ENCODE measurements around the gene TP53I3. TPM values are rescaled to one million over a fixed set of nuclear protein-coding genes. Genes with fewer than 3 reads are reported as not detected.

Gene TP53I3
- total RNA-seq, 1 donor from 2014 or later = 51.7 TPM

DNA sequence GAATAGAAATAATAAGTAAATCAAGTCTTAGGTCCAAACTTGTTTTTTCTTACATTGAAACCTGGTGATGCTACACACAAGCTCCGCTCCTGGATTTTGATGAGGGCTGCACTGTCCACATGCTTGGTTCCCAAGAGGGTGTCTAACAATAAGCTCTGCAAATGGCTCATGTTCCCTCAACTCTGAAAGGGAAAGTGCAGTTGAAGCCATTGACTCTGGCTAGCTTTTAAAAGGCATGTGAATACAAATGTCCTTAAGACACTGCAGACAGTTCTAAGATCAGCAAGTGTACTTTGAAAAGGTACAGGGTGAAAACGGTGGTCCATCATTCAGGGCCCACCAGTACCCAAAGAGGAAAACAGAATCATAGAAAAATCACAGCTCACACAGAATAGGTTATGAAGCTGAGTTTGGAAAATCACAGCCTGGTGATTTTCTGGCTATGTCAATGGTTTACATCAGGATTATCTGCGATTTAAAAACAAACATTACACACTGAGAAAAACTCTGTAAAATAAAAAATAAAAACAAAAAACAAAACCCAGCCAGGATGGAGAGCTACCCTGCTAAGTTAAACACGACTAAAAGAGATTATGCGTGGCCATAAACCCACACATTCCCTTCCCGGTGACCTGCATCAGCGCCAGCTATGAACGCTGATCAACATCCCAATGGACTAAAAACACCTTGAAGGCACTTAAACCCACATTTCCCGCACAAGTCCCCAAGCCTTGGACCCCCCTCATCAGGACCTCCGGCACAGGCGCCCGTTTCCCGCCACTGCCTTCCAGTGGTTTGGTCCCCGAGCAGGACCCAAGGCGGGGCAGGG is 37.9 kb upstream of the TP53I3 start:
- Mint-ChIP-seq H3K27ac (ENCODE audit: unreplicated experiment) (peak overlapping the region; percentile 90), H3K9me3 (ENCODE audit: low read depth) (no peaks in the 10 kb centered on the region), H3K4me1 (ENCODE audit: low read depth) (peaks cover 27% of the 10 kb centered on the region), H3K27me3 (ENCODE audit: low read depth) (no peaks in the 10 kb centered on the region), H3K4me3 (ENCODE audit: unreplicated experiment) (peak overlapping the region; percentile 83), H3K36me3 (ENCODE audit: low read depth) (no peaks in the 10 kb centered on the region)
- DNase-seq (ENCODE audit: low spot score) = no peak
- TF ChIP-seq, protein P1, sequence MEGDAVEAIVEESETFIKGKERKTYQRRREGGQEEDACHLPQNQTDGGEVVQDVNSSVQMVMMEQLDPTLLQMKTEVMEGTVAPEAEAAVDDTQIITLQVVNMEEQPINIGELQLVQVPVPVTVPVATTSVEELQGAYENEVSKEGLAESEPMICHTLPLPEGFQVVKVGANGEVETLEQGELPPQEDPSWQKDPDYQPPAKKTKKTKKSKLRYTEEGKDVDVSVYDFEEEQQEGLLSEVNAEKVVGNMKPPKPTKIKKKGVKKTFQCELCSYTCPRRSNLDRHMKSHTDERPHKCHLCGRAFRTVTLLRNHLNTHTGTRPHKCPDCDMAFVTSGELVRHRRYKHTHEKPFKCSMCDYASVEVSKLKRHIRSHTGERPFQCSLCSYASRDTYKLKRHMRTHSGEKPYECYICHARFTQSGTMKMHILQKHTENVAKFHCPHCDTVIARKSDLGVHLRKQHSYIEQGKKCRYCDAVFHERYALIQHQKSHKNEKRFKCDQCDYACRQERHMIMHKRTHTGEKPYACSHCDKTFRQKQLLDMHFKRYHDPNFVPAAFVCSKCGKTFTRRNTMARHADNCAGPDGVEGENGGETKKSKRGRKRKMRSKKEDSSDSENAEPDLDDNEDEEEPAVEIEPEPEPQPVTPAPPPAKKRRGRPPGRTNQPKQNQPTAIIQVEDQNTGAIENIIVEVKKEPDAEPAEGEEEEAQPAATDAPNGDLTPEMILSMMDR (IDR thresholded peaks at IDR 0.05) = no peak

DNA sequence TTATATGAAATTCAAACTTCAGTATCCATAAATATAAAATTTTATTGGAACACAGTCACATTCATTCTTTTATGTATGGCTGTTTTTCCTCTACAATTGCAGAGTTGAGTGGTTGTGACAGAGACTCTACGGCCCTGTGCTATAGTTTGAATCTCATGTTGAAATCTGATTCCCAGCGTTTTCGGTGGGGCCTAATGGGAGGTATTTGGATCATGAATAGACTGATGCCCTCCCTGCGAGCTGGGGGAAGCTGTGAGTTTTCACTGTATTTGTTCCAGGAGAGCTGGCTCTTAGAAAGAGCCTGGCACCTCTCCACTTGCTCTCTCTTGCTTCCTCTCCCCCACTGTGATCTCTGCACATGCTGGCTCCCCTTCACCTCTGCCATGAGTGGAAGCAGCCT is 36.8 kb upstream of the TP53I3 start:
- Mint-ChIP-seq H3K27me3 (ENCODE audit: low read depth) (no peaks in the 10 kb centered on the region), H3K4me1 (ENCODE audit: low read depth) (peaks cover 27% of the 10 kb centered on the region), H3K9me3 (ENCODE audit: low read depth) (no peaks in the 10 kb centered on the region), H3K27ac (ENCODE audit: unreplicated experiment) (no peak overlapping the region), H3K36me3 (ENCODE audit: low read depth) (no peaks in the 10 kb centered on the region), H3K4me3 (ENCODE audit: unreplicated experiment) (no peak overlapping the region)
- TF ChIP-seq, protein P1 (IDR thresholded peaks at IDR 0.05) = no peak
- DNase-seq (ENCODE audit: low spot score) = no peak

GRCh38 chr2:24121066-24121465 is 36.4 kb upstream of the TP53I3 start:
- no peak overlapping the region for H3K27ac Mint-ChIP-seq (ENCODE audit: unreplicated experiment)
- TF ChIP-seq, protein P1 (IDR thresholded peaks at IDR 0.05) = no peak
- H3K4me1 Mint-ChIP-seq (ENCODE audit: low read depth) = peaks cover 27% of the 10 kb centered on the region
- no peaks in the 10 kb centered on the region for H3K27me3 Mint-ChIP-seq (ENCODE audit: low read depth)
- DNase-seq (ENCODE audit: low spot score) = no peak
- H3K4me3 Mint-ChIP-seq (ENCODE audit: unreplicated experiment) = no peak overlapping the region
- H3K9me3 Mint-ChIP-seq (ENCODE audit: low read depth) = no peaks in the 10 kb centered on the region
- H3K36me3 Mint-ChIP-seq (ENCODE audit: low read depth) = no peaks in the 10 kb centered on the region

- Mint-ChIP-seq H3K27ac (ENCODE audit: unreplicated experiment) (no peak overlapping the region), H3K4me1 (ENCODE audit: low read depth) (peaks cover 20% of the 10 kb centered on the region), H3K27me3 (ENCODE audit: low read depth) (no peaks in the 10 kb centered on the region), H3K4me3 (ENCODE audit: unreplicated experiment) (no peak overlapping the region), H3K9me3 (ENCODE audit: low read depth) (peaks cover 9% of the 10 kb centered on the region), H3K36me3 (ENCODE audit: low read depth) (peaks cover 6% of the 10 kb centered on the region)
- no peak for DNase-seq (ENCODE audit: low spot score)
- TF ChIP-seq, protein P1 (IDR thresholded peaks at IDR 0.05) = no peak
Measured at GRCh38 chr2:24117902-24118301, 33.3 kb upstream of the TP53I3 start.

- H3K36me3 Mint-ChIP-seq (ENCODE audit: low read depth) = peaks cover 6% of the 10 kb centered on the region
- H3K9me3 Mint-ChIP-seq (ENCODE audit: low read depth) = peaks cover 9% of the 10 kb centered on the region
- no peak for DNase-seq (ENCODE audit: low spot score)
- no peak overlapping the region for H3K4me3 Mint-ChIP-seq (ENCODE audit: unreplicated experiment)
- H3K27me3 Mint-ChIP-seq (ENCODE audit: low read depth) = no peaks in the 10 kb centered on the region
- no peak overlapping the region for H3K27ac Mint-ChIP-seq (ENCODE audit: unreplicated experiment)
- peaks cover 32% of the 10 kb centered on the region for H3K4me1 Mint-ChIP-seq (ENCODE audit: low read depth)
- TF ChIP-seq, protein P1 (IDR thresholded peaks at IDR 0.05) = no peak
Measured at GRCh38 chr2:24115057-24115456, 30.4 kb upstream of the TP53I3 start.
